Fibroblast of upper back skin (primary cell): Measurements from ENCODE around the gene TGFB1I1.
"Not testable (repeated sequence)": the region's sequence is repeated elsewhere in the genome, so short reads cannot be mapped to it uniquely, and the experiment has no call there.

Experiments used
- DNase-seq: peaks from one replicate; pipeline ENCODE4 v3.0.0-alpha.2; 2013

Gene TGFB1I1

GRCh38 chr16:31523768-31524167 lies 51.8 kb downstream of the TGFB1I1 start:
- not testable (repeated sequence) for DNase-seq

- no peak for DNase-seq
These were observed 53.2 kb downstream of the TGFB1I1 start for GRCh38 chr16:31525113-31525512.
